Forelimb muscle (tissue), 1 donor: ENCODE results near the gene EXD3. TPM values are rescaled to one million over a fixed set of nuclear protein-coding genes. Genes with fewer than 3 reads are reported as not detected.
"Not testable (repeated sequence)": the region's sequence is repeated elsewhere in the genome, so short reads cannot be mapped to it uniquely, and the experiment has no call there.

Source experiments
- DNase-seq: peaks from one replicate; pipeline ENCODE4 v3.0.0-alpha.2; 2013; ENCODE audit warnings: low read depth
- polyA plus RNA-seq: library from polyadenylated mRNA; unstranded; fragments of 120-200 nt; gene quantifications from one replicate; pipeline ENCODE4 v1.2.1, GENCODE V29; 2013; ENCODE audit not compliant: insufficient read length

Gene EXD3
- polyA plus RNA-seq, 1 donor, result 13.0 TPM

GRCh38 chr9:137411260-137411644 lies 11.7 kb downstream of the EXD3 start:
- no peak for DNase-seq

- DNase-seq, result no peak
Observed at GRCh38 chr9:137410891-137411249, 12.1 kb downstream of the EXD3 start.

DNA sequence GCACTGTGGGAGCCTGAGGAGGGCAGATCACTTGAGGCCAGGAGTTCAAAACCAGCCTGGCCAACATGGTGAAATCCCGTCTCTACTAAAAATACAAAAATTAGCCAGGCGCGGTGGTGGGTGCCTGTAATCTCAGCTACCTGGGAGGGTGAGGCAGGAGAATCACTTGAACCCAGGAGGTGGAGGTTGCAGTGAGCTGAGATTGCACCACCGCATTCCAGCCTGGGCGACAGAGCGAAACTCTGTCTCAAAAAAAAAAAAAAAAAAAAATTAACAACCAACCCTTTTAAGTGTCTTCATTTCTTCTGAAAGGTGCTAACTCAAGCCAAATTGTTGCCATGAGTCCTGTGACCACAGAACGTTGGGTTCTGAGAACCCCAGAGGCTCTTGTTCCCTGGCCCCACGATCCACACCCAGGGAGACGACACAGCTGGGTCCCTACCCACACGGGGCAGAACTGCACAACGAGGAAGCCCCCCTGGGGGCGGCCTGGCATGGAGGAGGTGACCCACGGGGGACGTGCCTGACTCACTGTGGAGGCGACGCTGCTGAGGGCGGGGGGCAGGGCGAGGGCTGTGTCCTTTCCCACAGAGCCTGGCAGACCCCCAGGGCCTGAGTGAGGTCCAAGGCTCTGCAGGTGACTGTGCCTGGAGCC lies 12.6 kb downstream of the EXD3 start:
- not testable (repeated sequence) for DNase-seq

DNA sequence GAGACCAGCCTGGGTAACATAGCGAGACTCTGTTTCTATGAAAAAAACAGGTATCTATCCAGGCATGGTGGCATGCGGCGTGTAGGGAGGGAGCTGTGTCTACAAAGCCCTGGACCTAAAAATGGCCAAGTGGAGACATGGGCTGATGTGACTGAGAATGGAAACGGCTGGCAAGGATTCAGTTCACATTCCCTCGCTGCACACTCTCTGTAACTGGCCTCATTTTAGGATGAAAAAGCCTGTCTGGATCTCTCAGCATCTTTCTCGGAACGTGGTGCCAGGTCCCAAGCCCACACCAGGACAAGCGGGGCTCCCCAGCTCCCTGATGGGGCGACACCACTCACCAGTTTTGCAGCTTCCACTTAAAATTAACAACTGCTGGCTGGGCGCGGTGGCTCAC lies 13.4 kb downstream of the EXD3 start:
- DNase-seq, result no peak

GRCh38 chr9:137408651-137409405 lies 14.1 kb downstream of the EXD3 start:
- DNase-seq, result no peak

DNA sequence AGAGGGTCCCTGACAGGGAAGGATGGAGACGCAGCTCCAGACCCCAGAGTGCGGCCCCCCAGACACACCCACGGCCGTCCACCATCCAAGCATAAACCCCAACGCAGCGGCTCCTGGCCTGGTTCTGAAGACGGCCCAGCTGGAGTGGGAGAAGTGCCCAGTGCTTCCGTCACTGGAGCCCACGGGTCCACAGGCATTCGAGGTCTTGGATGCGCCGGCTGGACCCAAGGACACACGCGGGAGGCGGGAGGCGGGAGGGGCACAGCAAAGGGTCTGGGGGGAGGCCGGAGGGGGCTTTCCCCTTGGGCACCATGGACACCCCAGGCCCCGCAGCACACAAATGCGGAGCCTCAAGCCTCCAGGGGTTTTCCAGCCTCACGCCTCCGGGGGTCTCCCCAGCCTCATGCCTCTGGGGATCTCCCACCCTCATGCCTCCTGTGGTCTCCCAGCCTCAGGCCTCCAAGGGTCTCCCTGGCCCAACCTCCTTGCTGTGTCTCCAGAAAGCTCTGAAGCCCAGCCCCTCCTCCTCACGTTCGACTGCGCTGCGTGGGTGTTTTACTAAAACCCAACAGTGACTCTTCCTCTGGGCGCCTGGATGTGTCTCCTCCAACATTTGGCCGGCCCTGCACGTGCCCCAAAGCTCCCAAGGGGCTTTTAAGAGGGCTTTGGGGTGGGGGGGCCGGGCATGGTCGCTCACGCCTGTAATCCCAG lies 15.2 kb downstream of the EXD3 start:
- DNase-seq, result no peak

- DNase-seq, result no peak
Observed at GRCh38 chr9:137406876-137407589, 15.9 kb downstream of the EXD3 start.

DNA sequence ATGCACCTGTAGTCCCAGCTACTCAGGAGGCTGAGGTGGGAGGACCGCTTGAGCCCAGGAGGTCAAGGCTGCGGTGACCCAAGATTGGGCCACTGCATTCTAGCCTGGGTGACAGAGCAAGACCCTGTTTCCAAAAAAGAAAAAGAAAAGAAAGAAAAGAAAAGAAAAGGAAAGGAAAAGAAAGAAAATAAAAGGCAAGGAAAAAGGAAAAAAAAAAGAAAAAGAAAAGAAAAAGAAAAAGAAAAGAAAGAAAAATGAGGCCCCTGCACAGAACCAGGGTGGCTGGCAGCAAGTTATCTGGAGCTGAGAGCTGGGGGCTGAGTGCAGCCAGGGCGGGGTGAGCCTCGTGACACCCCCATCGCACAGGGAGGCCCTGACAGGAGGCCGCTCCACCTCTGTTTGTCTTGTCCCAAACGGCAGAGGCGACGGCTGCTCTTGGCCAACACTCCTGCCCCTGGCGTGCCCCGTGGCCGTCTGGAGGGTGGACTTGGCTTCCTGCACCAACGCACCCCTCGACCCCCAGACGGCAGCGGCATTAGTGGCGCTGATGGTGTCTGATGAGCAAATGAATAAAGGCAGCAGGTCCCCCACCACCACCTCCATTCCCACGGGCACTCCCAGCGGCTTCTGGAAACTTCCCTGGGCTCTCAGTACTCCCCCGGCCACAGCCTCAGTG lies 16.7 kb downstream of the EXD3 start:
- no peak for DNase-seq

GRCh38 chr9:137405677-137406081 lies 17.3 kb downstream of the EXD3 start:
- DNase-seq, result no peak

DNA sequence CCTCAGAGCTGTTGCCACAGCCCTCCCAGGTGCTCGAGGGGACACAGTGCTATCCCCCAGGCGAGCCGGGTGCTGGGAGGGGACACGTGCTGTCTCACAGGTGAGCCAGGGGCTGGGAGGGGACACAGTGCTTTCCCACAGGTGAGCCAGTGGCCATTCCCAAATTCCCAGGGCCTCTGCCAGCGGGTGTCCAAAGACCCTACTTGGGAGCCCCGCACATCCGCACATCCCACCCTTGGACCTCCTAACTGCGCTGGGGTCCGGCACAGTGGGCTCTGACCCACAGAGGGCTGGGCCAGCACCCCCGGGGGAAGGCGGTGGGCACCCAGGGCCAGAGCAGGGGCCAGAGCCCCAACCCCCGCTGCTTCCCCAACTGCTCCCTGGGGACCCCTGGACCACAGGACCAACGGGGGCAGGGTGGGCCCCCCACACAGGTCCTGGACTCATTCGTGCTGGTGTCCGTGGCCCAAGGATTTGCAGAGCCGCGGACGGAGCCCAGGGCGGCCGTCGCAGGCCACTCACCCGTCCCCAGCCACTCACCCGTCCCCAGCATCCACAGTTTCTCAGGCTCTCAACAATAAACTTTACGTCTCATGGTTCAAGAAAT lies 17.9 kb downstream of the EXD3 start:
- no peak for DNase-seq

DNA sequence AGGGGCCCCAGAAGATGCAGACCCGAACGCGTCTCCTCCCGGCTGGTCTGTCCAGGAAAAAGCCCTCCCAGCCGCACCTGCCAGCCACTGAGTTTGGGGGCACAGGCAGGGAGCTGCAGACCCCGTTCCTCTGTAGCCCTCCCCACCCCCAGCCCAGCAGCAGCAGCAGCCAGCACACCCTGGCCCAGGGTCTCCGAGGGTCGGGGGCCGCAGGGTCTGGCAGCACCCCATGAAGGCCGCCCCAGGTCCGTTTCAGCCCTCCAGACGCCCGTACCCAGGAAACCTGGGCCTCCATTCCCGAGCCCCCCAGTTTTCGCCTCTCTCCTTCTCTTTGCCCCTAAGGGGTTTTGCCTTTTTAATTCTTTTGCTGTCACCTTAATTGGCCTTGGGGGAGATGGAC lies 19.7 kb downstream of the EXD3 start:
- DNase-seq, result no peak

- no peak for DNase-seq
Observed at GRCh38 chr9:137402746-137403145, 20.2 kb downstream of the EXD3 start.

GRCh38 chr9:137398561-137399468 lies 24.1 kb downstream of the EXD3 start:
- DNase-seq, result no peak

GRCh38 chr9:137397675-137398423 lies 25.1 kb downstream of the EXD3 start:
- no peak for DNase-seq

DNA sequence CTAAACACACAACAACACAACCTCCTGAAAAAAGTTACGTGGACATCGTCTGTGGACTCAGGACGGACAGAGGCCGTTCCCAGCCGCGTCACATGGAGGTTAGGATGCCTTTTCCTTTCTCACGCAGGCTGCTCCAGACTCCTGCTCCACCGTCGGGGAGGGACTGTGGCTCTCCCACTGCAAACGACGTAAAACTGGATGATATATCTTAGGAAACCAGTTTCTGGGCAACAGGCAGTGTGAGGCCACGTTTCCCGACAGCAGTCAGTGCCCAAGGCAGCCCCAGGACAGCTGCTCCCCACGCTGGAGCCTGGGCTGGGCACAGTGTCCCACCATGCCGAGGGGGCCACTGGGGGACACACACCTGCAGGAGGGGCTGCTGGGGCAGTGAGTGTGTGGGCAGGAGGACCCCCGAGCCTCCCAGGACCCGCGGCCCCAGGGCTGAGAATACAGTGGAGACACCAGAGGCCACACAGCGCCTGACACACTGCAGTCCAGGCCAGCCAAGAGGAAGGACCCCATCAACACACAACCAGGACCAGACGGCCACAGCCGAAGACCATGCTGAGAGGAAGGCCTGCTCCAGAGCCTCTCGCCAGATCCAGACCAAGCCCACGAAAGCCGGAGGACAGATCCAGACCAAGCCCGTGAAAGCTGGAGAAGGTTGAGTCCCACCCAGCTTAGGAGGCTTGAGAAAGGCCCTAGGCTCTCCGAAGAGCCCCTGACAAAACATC lies 26.2 kb downstream of the EXD3 start:
- no peak for DNase-seq

- DNase-seq, result no peak
Observed at GRCh38 chr9:137396227-137396626, 26.7 kb downstream of the EXD3 start.

DNA sequence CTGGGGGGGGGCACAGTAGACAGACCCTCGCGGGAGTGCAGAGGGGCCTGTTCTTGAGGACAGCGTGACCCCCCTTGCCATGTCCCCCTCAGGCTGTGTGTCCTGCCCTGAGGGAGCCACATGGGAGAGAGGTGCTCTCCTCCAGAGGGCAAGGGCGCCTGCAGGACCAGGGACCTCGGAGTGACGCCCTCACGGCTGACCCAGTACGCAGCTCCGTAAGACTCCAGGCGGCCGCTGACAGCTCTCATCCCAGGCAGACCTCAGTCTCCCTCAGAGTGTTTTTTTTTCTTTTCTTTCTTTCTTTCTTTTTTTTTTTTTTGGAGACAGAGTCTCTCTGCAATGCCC lies 27.3 kb downstream of the EXD3 start:
- no peak for DNase-seq

DNA sequence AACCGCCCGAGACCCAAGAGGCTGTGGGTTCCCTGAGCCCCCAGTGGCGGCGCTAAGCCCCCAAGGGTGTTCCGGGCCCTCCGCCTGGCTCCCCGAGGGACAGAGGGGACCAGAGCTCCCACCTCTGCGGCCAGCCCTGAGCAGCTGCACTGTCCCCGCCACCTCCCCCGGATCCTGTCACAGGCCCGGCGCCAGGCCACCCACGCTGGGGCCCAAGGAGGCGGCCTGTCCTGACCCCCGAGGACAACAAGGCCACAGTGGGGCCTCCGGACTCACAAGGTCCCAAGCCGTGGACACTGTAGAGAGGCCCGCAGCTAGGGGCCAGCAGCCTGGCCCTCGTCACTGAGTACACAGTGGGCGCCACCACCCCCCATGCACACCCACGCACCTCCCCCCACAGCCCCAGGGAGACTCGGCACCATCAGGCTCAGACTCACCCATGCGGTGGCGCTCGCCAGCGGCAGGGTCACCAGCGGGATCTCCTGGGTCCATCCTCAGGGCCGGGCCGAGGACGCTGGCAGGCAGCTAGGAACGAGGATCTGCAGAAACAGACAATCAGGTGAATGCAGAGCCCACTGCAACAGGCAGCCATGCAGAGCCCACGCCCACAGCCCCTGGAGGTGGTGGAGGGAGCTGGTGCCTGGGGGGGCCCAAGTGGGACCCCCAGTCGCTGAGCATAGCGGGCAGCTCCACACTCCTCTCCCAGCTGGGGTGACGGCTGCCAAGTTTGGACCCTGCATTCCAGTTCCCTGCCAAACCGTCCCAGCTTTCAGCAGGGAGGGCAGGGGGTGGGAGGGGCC lies 27.9 kb downstream of the EXD3 start:
- DNase-seq, result no peak
